Activated effector memory CD4-positive, alpha-beta T cell treated with anti-CD3 and anti-CD28 coated beads, Interleukin-2, amount 50 U/mL, for 16 hours (primary cell): ENCODE measurements around the gene ST3GAL6.
"Not testable (repeated sequence)": the region's sequence is repeated elsewhere in the genome, so short reads cannot be mapped to it uniquely, and the experiment has no call there.

ENCODE experiments used
- DNase-seq: peaks from one replicate; pipeline ENCODE4 v3.0.0-alpha.2; 2020

Gene ST3GAL6

GRCh38 chr3:98807561-98807960 lies 44.4 kb downstream of the ST3GAL6 start:
- DNase-seq: no peak

- no peak for DNase-seq
These were observed 44.9 kb downstream of the ST3GAL6 start for GRCh38 chr3:98808071-98808470.

- DNase-seq: no peak
These were observed 46.4 kb downstream of the ST3GAL6 start for GRCh38 chr3:98809557-98809956.

- no peak for DNase-seq
These were observed 47.9 kb downstream of the ST3GAL6 start for GRCh38 chr3:98811048-98811447.

- DNase-seq: no peak
These were observed 49.8 kb downstream of the ST3GAL6 start for GRCh38 chr3:98812851-98813374.

- no peak for DNase-seq
These were observed 51.8 kb downstream of the ST3GAL6 start for GRCh38 chr3:98814817-98815420.

- no peak for DNase-seq
These were observed 54.5 kb downstream of the ST3GAL6 start for GRCh38 chr3:98817547-98818041.

GRCh38 chr3:98821063-98821462 lies 57.9 kb downstream of the ST3GAL6 start:
- no peak for DNase-seq

GRCh38 chr3:98823791-98824190 lies 60.7 kb downstream of the ST3GAL6 start:
- no peak for DNase-seq

- no peak for DNase-seq
These were observed 61.1 kb downstream of the ST3GAL6 start for GRCh38 chr3:98824256-98824655.

- DNase-seq: no peak
These were observed 63.0 kb downstream of the ST3GAL6 start for GRCh38 chr3:98826126-98826525.

GRCh38 chr3:98827221-98827920 lies 64.2 kb downstream of the ST3GAL6 start:
- no peak for DNase-seq

- no peak for DNase-seq
These were observed 66.2 kb downstream of the ST3GAL6 start for GRCh38 chr3:98829246-98829832.

- DNase-seq: not testable (repeated sequence)
These were observed 67.9 kb downstream of the ST3GAL6 start for GRCh38 chr3:98831060-98831459.

GRCh38 chr3:98839846-98840245 lies 76.7 kb downstream of the ST3GAL6 start:
- DNase-seq: no peak

- no peak for DNase-seq
These were observed 80.3 kb downstream of the ST3GAL6 start for GRCh38 chr3:98843266-98843959.
